Endothelial cell of umbilical vein (primary cell): ENCODE results near the gene FLNB. TPM values are rescaled to one million over a fixed set of nuclear protein-coding genes. Genes with fewer than 3 reads are reported as not detected.

ENCODE experiments used
- BruUV-seq: library from RNA; stranded (reverse); fragments of 400-500 nt; replicated peaks from 2 replicates; lab custom pipeline; 2021; lab: Mats Ljungman, UMichigan
- CTCF ChIA-PET: fragments of 300-600, 350-600 bp; sonication (Branson Sonifier 250); formaldehyde crosslinking; loops from one replicate; lab custom pipeline; 2021; ENCODE audit warnings: antibody characterized with exemption, inconsistent platforms; lab: Charles Lee
- POLR2A ChIA-PET: fragments of 300-600, 350-600 bp; sonication (Branson Sonifier 250); formaldehyde crosslinking; loops from one replicate; lab custom pipeline; 2021; ENCODE audit warnings: antibody characterized with exemption, inconsistent platforms; lab: Charles Lee
- DNase-seq: peaks from one replicate; pipeline ENCODE4 v3.0.0-alpha.2; 2011; ENCODE audit warnings: low read depth, low spot score
- FAIRE-seq: peaks from 2 replicates; lab custom pipeline; 2011; peaks lifted over from hg19 to GRCh38; lab: Jason Lieb, UNC
- H2AFZ ChIP-seq: 2 replicates; pipeline ENCODE4 v1.6.0; 2012; ENCODE audit warnings: low read depth, low read length, control low read depth, inconsistent platforms
- H3K27ac ChIP-seq: 2 replicates; pipeline ENCODE4 v1.5.1; 2011; ENCODE audit warnings: low read depth, mild to moderate bottlenecking, control low read depth, low read length, moderate library complexity; ENCODE audit not compliant: insufficient read depth
- H3K27me3 ChIP-seq, 2 experiments: 2 replicates each; pipeline versions ENCODE4 v1.6.0 to v1.6.1; 2011; ENCODE audit warnings: low read length in 2 of 2, mixed read lengths in 1 of 2; ENCODE audit not compliant: control insufficient read depth in 2 of 2, insufficient read depth in 2 of 2
- H3K36me3 ChIP-seq, 2 experiments: 2 replicates in 1 of 2; 3 replicates in 1 of 2; pipeline ENCODE4 v1.5.1; 2011; ENCODE audit warnings: low read length in 2 of 2, mild to moderate bottlenecking in 1 of 2, moderate library complexity in 1 of 2; ENCODE audit not compliant: control insufficient read depth in 2 of 2, insufficient read depth in 2 of 2; ENCODE audit errors: extremely low read depth in 1 of 2
- H3K4me1 ChIP-seq: 3 replicates; pipeline ENCODE4 v1.5.1; 2011; ENCODE audit warnings: mild to moderate bottlenecking, low read length; ENCODE audit not compliant: control insufficient read depth, insufficient read depth; ENCODE audit errors: extremely low read depth
- H3K4me2 ChIP-seq: 2 replicates; pipeline ENCODE4 v1.6.1; 2011; ENCODE audit warnings: low read length, control low read depth, mixed read lengths; ENCODE audit not compliant: insufficient read depth
- H3K4me3 ChIP-seq, 3 experiments: fragments of 200-600 bp in 1 of 3; sonication (generic), shearing (Covaris generic) in 1 of 3; replicated peaks in 1 of 3; 2 replicates each; pipeline ENCODE4 v1.5.1; 2011 to 2016; ENCODE audit warnings: control low read depth in 3 of 3, low read length in 3 of 3, mild to moderate bottlenecking in 2 of 3, inconsistent platforms in 1 of 3, low read depth in 1 of 3, moderate library complexity in 1 of 3; ENCODE audit not compliant: insufficient read depth in 1 of 3
- H3K79me2 ChIP-seq: 2 replicates; pipeline ENCODE4 v1.6.0; 2012; ENCODE audit warnings: low read length, inconsistent platforms; ENCODE audit not compliant: control insufficient read depth, insufficient read depth
- H3K9ac ChIP-seq: replicated peaks from 2 replicates; pipeline ENCODE3; 2011; ENCODE audit warnings: low read length, control low read depth; ENCODE audit not compliant: insufficient read depth; ENCODE audit errors: extremely low read depth
- H3K9me1 ChIP-seq: replicated peaks from 3 replicates; pipeline ENCODE4 v1.6.0; 2011; ENCODE audit warnings: mild to moderate bottlenecking, low read length; ENCODE audit not compliant: control insufficient read depth, insufficient read depth; ENCODE audit errors: extremely low read depth
- H3K9me3 ChIP-seq: replicated peaks from 2 replicates; pipeline ENCODE4 v1.5.1; 2012; ENCODE audit warnings: low read length, inconsistent platforms; ENCODE audit not compliant: control insufficient read depth, insufficient read depth
- H4K20me1 ChIP-seq: replicated peaks from 2 replicates; pipeline ENCODE3; 2011; ENCODE audit warnings: mild to moderate bottlenecking, low read length; ENCODE audit not compliant: control insufficient read depth, insufficient read depth; ENCODE audit errors: extremely low read depth
- EZH2 ChIP-seq: IDR thresholded peaks from 2 replicates; pipeline ENCODE4 v1.6.1; 2012; ENCODE audit warnings: borderline replicate concordance, low read depth, mild to moderate bottlenecking, moderate library complexity, low read length, inconsistent platforms; ENCODE audit not compliant: severe bottlenecking
- FOS ChIP-seq: IDR thresholded peaks from 2 replicates; pipeline ENCODE4 v1.6.1; 2011; ENCODE audit warnings: mild to moderate bottlenecking, low read length, moderate library complexity, borderline replicate concordance; ENCODE audit not compliant: insufficient read depth
- GATA2 ChIP-seq: IDR thresholded peaks from 2 replicates; pipeline ENCODE4 v1.7.0; 2011; ENCODE audit warnings: low read depth, mild to moderate bottlenecking, moderate library complexity, mixed read lengths, low read length; ENCODE audit not compliant: insufficient read length, insufficient read depth
- JUN ChIP-seq: IDR thresholded peaks from 2 replicates; pipeline ENCODE4 v1.6.1; 2011; ENCODE audit warnings: borderline replicate concordance, low read depth; ENCODE audit not compliant: insufficient read length, insufficient read depth
- MYC ChIP-seq: IDR thresholded peaks from one replicate; pipeline ENCODE4 v1.6.1; 2011; ENCODE audit warnings: mild to moderate bottlenecking, low read depth, low read length
- POLR2A ChIP-seq: IDR thresholded peaks from 2 replicates; pipeline ENCODE4 v1.6.1; 2012; ENCODE audit warnings: low read depth, mild to moderate bottlenecking, control low read depth, low read length
- POLR2AphosphoS5 ChIP-seq: IDR thresholded peaks from 2 replicates; pipeline ENCODE4 v1.6.1; 2012; ENCODE audit warnings: low read depth, mild to moderate bottlenecking, control low read depth, low read length, moderate library complexity; ENCODE audit not compliant: insufficient read depth
- dilution Hi-C: fragments of 300-500 bp; cut with MboI; formaldehyde crosslinking; loops from one replicate; pipeline ENCODE4 v1.15.0; 2019; ENCODE audit warnings: low sequenced_read_pairs; ENCODE audit not compliant: extremely low pct_ligation_motif_present
- intact Hi-C: fragments of 100-400 bp; cut with micrococcal nuclease; formaldehyde crosslinking; loops from one replicate; pipeline ENCODE4 v1.10.0; 2022
- polyA plus RNA-seq, 4 experiments: library from polyadenylated mRNA; depleted of rRNA in 3 of 4; stranded (reverse) in 3 of 4; unstranded in 1 of 4; fragments of >200 nt; gene quantifications; 2 replicates each; pipeline versions ENCODE4 v1.2.1 to v1.2.3, GENCODE V29; 2011 to 2012; ENCODE audit warnings: missing spikeins in 1 of 4
- total RNA-seq: library from RNA; stranded (reverse); gene quantifications from 2 replicates; pipeline ENCODE4 v1.2.3, GENCODE V29; 2021
- TF ChIP-seq, protein P1 (sequence below), 2 donors: IDR thresholded peaks; 1 replicate in 1 of 2; 2 replicates in 1 of 2; pipeline ENCODE4 v1.5.1; 2011; ENCODE audit warnings: low read length in 2 of 2, mild to moderate bottlenecking in 2 of 2, moderate library complexity in 2 of 2, control low read depth in 1 of 2, inconsistent platforms in 1 of 2, low read depth in 1 of 2; ENCODE audit not compliant: insufficient read depth in 1 of 2; ENCODE audit errors: extremely low read depth in 1 of 2
- TF ChIP-seq, protein P2 (sequence below): IDR thresholded peaks from 2 replicates; pipeline ENCODE4 v1.6.1; 2011; ENCODE audit not compliant: insufficient read depth, insufficient read length

The FLNB gene
- total and polyA plus RNA-seq, 2 donors (not counting 3 experiments of a cell fraction or from before 2014, with no cell fraction given): 479 to 670 TPM

DNA sequence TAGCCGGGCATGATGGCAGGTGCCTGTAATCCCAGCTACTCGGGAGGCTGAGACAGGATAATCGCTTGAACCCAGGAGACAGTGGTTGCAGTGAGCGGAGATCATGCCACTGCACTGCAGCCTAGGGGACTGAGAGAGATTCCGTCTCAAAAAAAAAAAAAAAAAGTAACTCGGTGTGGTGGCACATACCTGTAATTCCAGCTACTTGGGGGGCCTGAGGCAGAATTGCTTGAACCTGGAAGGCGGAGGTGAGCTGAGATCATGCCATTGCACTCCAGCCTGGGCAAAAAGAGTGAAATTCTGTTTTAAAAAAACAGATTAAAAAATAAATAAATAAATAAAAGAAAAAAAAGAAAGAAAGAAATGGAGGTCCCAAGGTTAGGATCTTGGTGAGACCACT, 6.2 kb upstream of the FLNB start:
- no peak for TF ChIP-seq EZH2
- TF ChIP-seq POLR2A: no peak
- TF ChIP-seq POLR2AphosphoS5: no peak
- TF ChIP-seq GATA2: no peak
- no peak for TF ChIP-seq FOS
- no peak for TF ChIP-seq MYC
- TF ChIP-seq, protein P1, sequence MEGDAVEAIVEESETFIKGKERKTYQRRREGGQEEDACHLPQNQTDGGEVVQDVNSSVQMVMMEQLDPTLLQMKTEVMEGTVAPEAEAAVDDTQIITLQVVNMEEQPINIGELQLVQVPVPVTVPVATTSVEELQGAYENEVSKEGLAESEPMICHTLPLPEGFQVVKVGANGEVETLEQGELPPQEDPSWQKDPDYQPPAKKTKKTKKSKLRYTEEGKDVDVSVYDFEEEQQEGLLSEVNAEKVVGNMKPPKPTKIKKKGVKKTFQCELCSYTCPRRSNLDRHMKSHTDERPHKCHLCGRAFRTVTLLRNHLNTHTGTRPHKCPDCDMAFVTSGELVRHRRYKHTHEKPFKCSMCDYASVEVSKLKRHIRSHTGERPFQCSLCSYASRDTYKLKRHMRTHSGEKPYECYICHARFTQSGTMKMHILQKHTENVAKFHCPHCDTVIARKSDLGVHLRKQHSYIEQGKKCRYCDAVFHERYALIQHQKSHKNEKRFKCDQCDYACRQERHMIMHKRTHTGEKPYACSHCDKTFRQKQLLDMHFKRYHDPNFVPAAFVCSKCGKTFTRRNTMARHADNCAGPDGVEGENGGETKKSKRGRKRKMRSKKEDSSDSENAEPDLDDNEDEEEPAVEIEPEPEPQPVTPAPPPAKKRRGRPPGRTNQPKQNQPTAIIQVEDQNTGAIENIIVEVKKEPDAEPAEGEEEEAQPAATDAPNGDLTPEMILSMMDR (IDR thresholded peaks at IDR 0.05; ENCODE audit: extremely low read depth in 1 of 2, insufficient read depth in 1 of 2, low read depth in 1 of 2, low read length in 2 of 2): no peak
- no peak for TF ChIP-seq JUN
- TF ChIP-seq, protein P2, sequence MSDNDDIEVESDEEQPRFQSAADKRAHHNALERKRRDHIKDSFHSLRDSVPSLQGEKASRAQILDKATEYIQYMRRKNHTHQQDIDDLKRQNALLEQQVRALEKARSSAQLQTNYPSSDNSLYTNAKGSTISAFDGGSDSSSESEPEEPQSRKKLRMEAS: no peak
- ChIA-PET CTCF (interaction anchor here (0.9 kb wide), 1 partner anchor 39 kb away, joined by 3 read pairs; no protein-coding TSS in a partner anchor), POLR2A (no interaction called here)
- Histone ChIP-seq H3K36me3 (no peaks in the 10 kb centered on the region), H3K9ac (no peak overlapping the region), H2AFZ (no peak overlapping the region), H3K4me2 (no peak overlapping the region), H4K20me1 (no peaks in the 10 kb centered on the region), H3K9me1 (no peaks in the 10 kb centered on the region), H3K4me1 (peaks cover 10% of the 10 kb centered on the region), H3K4me3 (no peak overlapping the region), H3K27ac (no peak overlapping the region), H3K27me3 (no peaks in the 10 kb centered on the region), H3K79me2 (no peaks in the 10 kb centered on the region), H3K9me3 (no peaks in the 10 kb centered on the region)
- no TSS peak for BruUV-seq
- DNase-seq (no peak), FAIRE-seq (no peak)
- intact Hi-C loops: no loop called here
- dilution Hi-C loops: no loop called here
